ENCODE data around the gene CDK8. TPM values are rescaled to one million over a fixed set of nuclear protein-coding genes. Genes with fewer than 3 reads are reported as not detected.

Gene CDK8
- total RNA-seq, 2 experiments from 2014 or later: 16.8 to 22.3 TPM

DNA sequence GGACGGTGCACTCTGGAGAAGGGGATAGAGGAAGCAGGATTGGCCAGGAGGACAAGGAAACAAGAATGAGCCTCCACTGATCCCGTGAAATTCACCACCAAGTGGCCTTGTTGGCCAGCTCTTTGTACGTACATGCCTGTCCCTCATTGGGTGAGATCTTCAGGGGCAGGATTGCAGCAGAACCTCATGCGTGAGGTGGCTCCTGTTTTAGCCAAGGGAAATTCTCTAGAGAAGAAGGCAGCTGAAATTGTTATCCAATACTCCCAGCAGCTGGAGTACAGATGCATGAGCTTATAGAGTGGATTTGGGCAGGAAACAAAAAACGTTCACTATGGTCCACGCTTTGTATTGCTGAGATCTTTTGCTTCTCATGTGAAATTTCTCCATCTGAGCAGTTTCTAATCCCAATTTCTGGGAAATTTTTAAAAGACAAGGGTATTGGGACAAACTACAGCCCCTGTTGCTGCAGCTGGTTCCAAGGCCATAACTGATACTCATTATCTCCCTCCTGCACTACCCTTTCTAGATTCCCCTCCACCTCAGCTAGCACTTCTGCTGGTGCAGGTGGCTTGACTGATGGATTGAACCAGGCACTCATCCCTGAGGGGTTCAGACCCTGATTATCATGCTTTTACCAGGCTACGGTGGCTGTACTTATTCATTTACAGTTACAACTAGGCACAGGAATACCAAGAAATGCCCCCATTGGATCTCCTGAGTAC, 27.9 kb upstream of the CDK8 start:
- Histone ChIP-seq H2AFZ (ENCODE audit: low read length) (no peak overlapping the region), H3K4me2 (ENCODE audit: low read length) (no peak overlapping the region), H3K36me3 (ENCODE audit: insufficient read depth, low read length) (no peaks in the 10 kb centered on the region), H3K4me1 (ENCODE audit: insufficient read depth, low read length, poor library complexity, severe bottlenecking) (peaks cover 7% of the 10 kb centered on the region), H4K20me1 (ENCODE audit: insufficient read depth, low read length) (no peaks in the 10 kb centered on the region), H3K27ac (ENCODE audit: low read depth, low read length, poor library complexity, severe bottlenecking) (no peak overlapping the region), H3K79me2 (ENCODE audit: insufficient read depth, low read depth, low read length) (peaks cover 5% of the 10 kb centered on the region), H3K9me2 (ENCODE audit: insufficient read depth, low read length) (no peaks in the 10 kb centered on the region), H3K9me3 (ENCODE audit: low read length) (no peaks in the 10 kb centered on the region), H3K4me3 (ENCODE audit: low read depth, low read length, poor library complexity, severe bottlenecking) (no peak overlapping the region)
- intact Hi-C loops (cut with micrococcal nuclease; ENCODE audit: unreplicated experiment): no loop called here
- TF ChIP-seq, protein P1, sequence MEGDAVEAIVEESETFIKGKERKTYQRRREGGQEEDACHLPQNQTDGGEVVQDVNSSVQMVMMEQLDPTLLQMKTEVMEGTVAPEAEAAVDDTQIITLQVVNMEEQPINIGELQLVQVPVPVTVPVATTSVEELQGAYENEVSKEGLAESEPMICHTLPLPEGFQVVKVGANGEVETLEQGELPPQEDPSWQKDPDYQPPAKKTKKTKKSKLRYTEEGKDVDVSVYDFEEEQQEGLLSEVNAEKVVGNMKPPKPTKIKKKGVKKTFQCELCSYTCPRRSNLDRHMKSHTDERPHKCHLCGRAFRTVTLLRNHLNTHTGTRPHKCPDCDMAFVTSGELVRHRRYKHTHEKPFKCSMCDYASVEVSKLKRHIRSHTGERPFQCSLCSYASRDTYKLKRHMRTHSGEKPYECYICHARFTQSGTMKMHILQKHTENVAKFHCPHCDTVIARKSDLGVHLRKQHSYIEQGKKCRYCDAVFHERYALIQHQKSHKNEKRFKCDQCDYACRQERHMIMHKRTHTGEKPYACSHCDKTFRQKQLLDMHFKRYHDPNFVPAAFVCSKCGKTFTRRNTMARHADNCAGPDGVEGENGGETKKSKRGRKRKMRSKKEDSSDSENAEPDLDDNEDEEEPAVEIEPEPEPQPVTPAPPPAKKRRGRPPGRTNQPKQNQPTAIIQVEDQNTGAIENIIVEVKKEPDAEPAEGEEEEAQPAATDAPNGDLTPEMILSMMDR (conservative IDR thresholded peaks at IDR 0.05; ENCODE audit: low read length): no peak
- no TSS peak for BruUV-seq (replicated peaks)
- ChIA-PET POLR2A (no interaction called here), CTCF (ENCODE audit: unreplicated experiment) (no interaction called here)
- no peak for DNase-seq (ENCODE audit: low spot score)

DNA sequence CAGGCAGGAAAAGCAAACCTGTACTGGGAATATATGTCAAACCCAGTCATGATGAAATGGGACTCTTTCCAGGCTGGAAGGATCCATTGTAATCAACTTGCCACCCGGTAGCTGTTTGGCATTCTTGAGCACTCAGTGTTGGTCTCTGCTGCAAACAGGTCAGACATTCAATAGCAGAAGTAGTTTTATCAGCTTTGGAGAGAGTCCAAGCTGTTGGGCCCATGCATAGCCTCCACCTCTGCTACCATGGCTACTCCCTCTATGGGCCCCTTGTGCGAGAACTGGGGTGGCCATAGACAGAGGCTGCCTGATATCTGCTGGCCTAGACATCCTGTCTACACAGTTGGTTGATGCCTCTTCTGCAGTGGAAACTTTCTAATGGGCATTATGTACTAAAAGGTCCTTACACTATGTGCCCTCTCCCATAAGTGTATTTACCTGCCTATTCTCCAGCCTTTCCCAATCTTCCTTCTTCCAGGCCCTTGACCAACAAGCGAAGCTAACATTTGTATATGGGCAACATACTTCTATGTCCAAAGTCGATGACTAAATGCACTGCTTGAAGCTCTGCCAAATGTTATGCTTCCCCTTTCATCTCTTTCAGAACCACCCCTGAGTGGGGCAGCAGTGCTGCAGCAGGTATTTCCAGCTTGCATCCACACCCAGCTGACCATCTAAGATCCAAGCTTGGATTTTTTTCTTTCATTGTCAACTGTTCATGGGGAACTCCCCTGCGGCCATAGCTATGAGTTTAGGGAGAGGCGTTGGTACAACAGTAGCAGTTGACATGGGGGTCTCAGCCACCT, 26.6 kb upstream of the CDK8 start:
- Histone ChIP-seq H4K20me1 (ENCODE audit: insufficient read depth, low read length) (no peaks in the 10 kb centered on the region), H2AFZ (ENCODE audit: low read length) (no peak overlapping the region), H3K4me1 (ENCODE audit: insufficient read depth, low read length, poor library complexity, severe bottlenecking) (peaks cover 6% of the 10 kb centered on the region), H3K4me3 (ENCODE audit: low read depth, low read length, poor library complexity, severe bottlenecking) (no peak overlapping the region), H3K27ac (ENCODE audit: low read depth, low read length, poor library complexity, severe bottlenecking) (no peak overlapping the region), H3K36me3 (ENCODE audit: insufficient read depth, low read length) (no peaks in the 10 kb centered on the region), H3K4me2 (ENCODE audit: low read length) (no peak overlapping the region), H3K9me2 (ENCODE audit: insufficient read depth, low read length) (no peaks in the 10 kb centered on the region), H3K9me3 (ENCODE audit: low read length) (no peaks in the 10 kb centered on the region), H3K79me2 (ENCODE audit: insufficient read depth, low read depth, low read length) (no peaks in the 10 kb centered on the region)
- ChIA-PET CTCF (ENCODE audit: unreplicated experiment) (no interaction called here), POLR2A (no interaction called here)
- no peak for DNase-seq (ENCODE audit: low spot score)
- no peak for TF ChIP-seq EZH2phosphoT487 (IDR thresholded peaks at IDR 0.05; ENCODE audit: borderline replicate concordance, low read depth, low read length)
- TF ChIP-seq, protein P1 (conservative IDR thresholded peaks at IDR 0.05; ENCODE audit: low read length): no peak
- intact Hi-C loops (cut with micrococcal nuclease; ENCODE audit: unreplicated experiment): no loop called here
- BruUV-seq (replicated peaks): no TSS peak

DNA sequence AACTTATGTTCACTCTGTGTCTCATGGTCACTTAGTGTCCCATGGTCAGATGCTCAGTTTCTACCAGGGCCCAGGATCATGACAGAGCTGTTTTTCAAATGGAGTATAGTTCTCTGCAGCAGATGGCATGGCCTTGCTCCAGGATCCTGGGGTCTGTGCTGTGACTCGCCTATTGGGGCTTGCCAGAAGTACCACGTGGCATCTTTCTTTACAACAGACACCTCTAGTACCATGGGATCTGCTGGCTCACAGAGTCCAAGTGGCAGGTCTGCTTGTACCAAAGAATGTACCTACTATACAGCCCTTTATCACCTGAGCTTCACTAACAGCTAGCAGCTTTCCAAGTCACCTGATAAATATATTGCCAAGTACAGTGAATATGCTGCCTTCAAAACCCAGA, 25.8 kb upstream of the CDK8 start:
- Histone ChIP-seq H4K20me1 (ENCODE audit: insufficient read depth, low read length) (no peaks in the 10 kb centered on the region), H3K9me2 (ENCODE audit: insufficient read depth, low read length) (no peaks in the 10 kb centered on the region), H3K4me1 (ENCODE audit: insufficient read depth, low read length, poor library complexity, severe bottlenecking) (no peaks in the 10 kb centered on the region), H2AFZ (ENCODE audit: low read length) (no peak overlapping the region), H3K79me2 (ENCODE audit: insufficient read depth, low read depth, low read length) (no peaks in the 10 kb centered on the region), H3K9me3 (ENCODE audit: low read length) (no peaks in the 10 kb centered on the region), H3K27ac (ENCODE audit: low read depth, low read length, poor library complexity, severe bottlenecking) (no peak overlapping the region), H3K4me2 (ENCODE audit: low read length) (no peak overlapping the region), H3K4me3 (ENCODE audit: low read depth, low read length, poor library complexity, severe bottlenecking) (no peak overlapping the region), H3K36me3 (ENCODE audit: insufficient read depth, low read length) (no peaks in the 10 kb centered on the region)
- no TSS peak for BruUV-seq (replicated peaks)
- TF ChIP-seq EZH2phosphoT487 (IDR thresholded peaks at IDR 0.05; ENCODE audit: borderline replicate concordance, low read depth, low read length): no peak
- TF ChIP-seq, protein P1 (conservative IDR thresholded peaks at IDR 0.05; ENCODE audit: low read length): no peak
- intact Hi-C loops (cut with micrococcal nuclease; ENCODE audit: unreplicated experiment): no loop called here
- ChIA-PET POLR2A (no interaction called here), CTCF (ENCODE audit: unreplicated experiment) (no interaction called here)
- no peak for DNase-seq (ENCODE audit: low spot score)
